ENCODE measurements around the gene DMRT2.

DNA sequence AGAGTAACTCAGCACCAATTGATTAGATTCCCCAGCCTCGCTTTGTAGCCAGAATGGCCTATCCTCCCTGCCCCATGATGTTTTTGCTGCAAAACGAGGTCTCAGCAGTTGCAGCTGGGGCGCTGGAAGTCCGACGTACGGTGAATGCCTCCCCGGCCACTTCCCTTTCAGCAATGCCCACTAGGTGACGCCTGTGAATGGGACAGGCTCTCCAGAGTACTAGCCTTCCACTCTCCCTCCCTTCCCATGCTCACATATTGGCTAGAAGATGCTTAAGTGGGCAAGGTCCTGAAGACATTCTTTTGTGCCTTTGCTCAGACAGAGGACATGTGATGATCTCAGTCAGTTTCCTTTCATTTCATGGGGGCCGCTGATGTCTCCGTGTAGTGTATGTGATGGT, 50.8 kb downstream of the DMRT2 start:
- TF ChIP-seq POLR2AphosphoS5 (IDR thresholded peaks at IDR 0.05; ENCODE audit: low read depth, low read length), result no peak
- TF ChIP-seq TAF1 (IDR thresholded peaks at IDR 0.05; ENCODE audit: borderline replicate concordance, low read depth, low read length), result no peak
